HepG2 (cell line): ENCODE results near the gene C12orf56. TPM values are rescaled to one million over a fixed set of nuclear protein-coding genes. Genes with fewer than 3 reads are reported as not detected.

Experiments
- DNMT1 ChIP-seq: sonication (generic); formaldehyde crosslinking; IDR thresholded peaks from 2 replicates; pipeline ENCODE4 v1.5.1; 2020; ENCODE audit warnings: mild to moderate bottlenecking, missing genetic modification reagents
- EP300 ChIP-seq, 3 experiments: sonication (generic) in 1 of 3; formaldehyde crosslinking in 1 of 3; IDR thresholded peaks; 2 replicates each; pipeline versions ENCODE4 v1.5.1 to v1.6.1; 2011 to 2020; ENCODE audit warnings: low read depth in 2 of 3, low read length in 2 of 3, borderline replicate concordance in 1 of 3, improper control_type of control experiment in 1 of 3, mild to moderate bottlenecking in 1 of 3, missing genetic modification reagents in 1 of 3, moderate library complexity in 1 of 3
- FOXM1 ChIP-seq: sonication (generic); formaldehyde crosslinking; IDR thresholded peaks from 2 replicates; pipeline ENCODE4 v1.5.0; 2020; ENCODE audit warnings: missing genetic modification reagents
- GMEB1 ChIP-seq: sonication (generic); formaldehyde crosslinking; IDR thresholded peaks from 2 replicates; pipeline ENCODE4 v1.5.1; 2020; ENCODE audit warnings: missing genetic modification reagents, mild to moderate bottlenecking, borderline replicate concordance
- HOXD1 ChIP-seq: sonication (generic); formaldehyde crosslinking; IDR thresholded peaks from 2 replicates; pipeline ENCODE4 v1.5.0; 2020; ENCODE audit warnings: missing genetic modification reagents
- IRF2 ChIP-seq: IDR thresholded peaks from 2 replicates; pipeline ENCODE4 v1.6.1; 2018; ENCODE audit warnings: missing genetic modification reagents, missing compliant biosample characterization
- NONO ChIP-seq, 2 experiments: fragments of 450-650 bp in 1 of 2; sonication (generic) in 1 of 2; formaldehyde crosslinking in 1 of 2; IDR thresholded peaks in 1 of 2; conservative IDR thresholded peaks in 1 of 2; 2 replicates each; pipeline versions ENCODE4 v1.6.1 to v1.8.0; 2017 to 2022; ENCODE audit warnings: mild to moderate bottlenecking in 1 of 2, missing genetic modification reagents in 1 of 2, moderate library complexity in 1 of 2
- PITX1 ChIP-seq: sonication (generic); formaldehyde crosslinking; IDR thresholded peaks from 2 replicates; pipeline ENCODE4 v1.5.1; 2020; ENCODE audit warnings: mild to moderate bottlenecking, missing genetic modification reagents
- REXO4 ChIP-seq: sonication (generic); formaldehyde crosslinking; IDR thresholded peaks from 2 replicates; pipeline ENCODE4 v1.8.0; 2022; ENCODE audit warnings: missing genetic modification reagents, mild to moderate bottlenecking, borderline replicate concordance
- RXRA ChIP-seq: sonication (generic); formaldehyde crosslinking; IDR thresholded peaks from 2 replicates; pipeline ENCODE4 v1.5.1; 2020; ENCODE audit warnings: missing genetic modification reagents
- SMAD9 ChIP-seq: sonication (generic); formaldehyde crosslinking; IDR thresholded peaks from 2 replicates; pipeline ENCODE4 v1.5.1; 2020; ENCODE audit warnings: mild to moderate bottlenecking, missing genetic modification reagents
- SP1 ChIP-seq, 2 experiments: fragments of 450-650 bp in 1 of 2; sonication (generic) in 1 of 2; formaldehyde crosslinking in 1 of 2; IDR thresholded peaks; 2 replicates each; pipeline versions ENCODE4 v1.4.0 to v1.6.1; 2016 to 2020; ENCODE audit warnings: missing genetic modification reagents in 1 of 2
- ZFP91 ChIP-seq: sonication (generic); formaldehyde crosslinking; IDR thresholded peaks from 2 replicates; pipeline ENCODE4 v1.9.0; 2022; ENCODE audit warnings: missing genetic modification reagents, mild to moderate bottlenecking, borderline replicate concordance
- ZNF20 ChIP-seq: sonication (generic); formaldehyde crosslinking; IDR thresholded peaks from 2 replicates; pipeline ENCODE4 v1.4.0; 2020; ENCODE audit warnings: mild to moderate bottlenecking, moderate library complexity, missing genetic modification reagents
- ZNF224 ChIP-seq: sonication (generic); formaldehyde crosslinking; IDR thresholded peaks from 2 replicates; pipeline ENCODE4 v1.5.0; 2020; ENCODE audit warnings: mild to moderate bottlenecking, missing genetic modification reagents
- ZNF430 ChIP-seq: sonication (generic); formaldehyde crosslinking; IDR thresholded peaks from 2 replicates; pipeline ENCODE4 v1.9.0; 2021; ENCODE audit warnings: mild to moderate bottlenecking, missing genetic modification reagents
- ZNF512B ChIP-seq: sonication (generic); formaldehyde crosslinking; IDR thresholded peaks from 2 replicates; pipeline ENCODE4 v1.5.1; 2020; ENCODE audit warnings: missing genetic modification reagents, mild to moderate bottlenecking, borderline replicate concordance
- ZNF556 ChIP-seq: sonication (generic); formaldehyde crosslinking; IDR thresholded peaks from 2 replicates; pipeline ENCODE4 v1.4.0; 2020; ENCODE audit warnings: mild to moderate bottlenecking, missing genetic modification reagents, borderline replicate concordance
- ZNF597 ChIP-seq: sonication (generic); formaldehyde crosslinking; IDR thresholded peaks from 2 replicates; pipeline ENCODE4 v1.5.0; 2020; ENCODE audit warnings: missing genetic modification reagents
- ZNF615 ChIP-seq: sonication (generic); formaldehyde crosslinking; IDR thresholded peaks from 2 replicates; pipeline ENCODE4 v1.5.0; 2020; ENCODE audit warnings: mild to moderate bottlenecking, missing genetic modification reagents, borderline replicate concordance
- ZNF720 ChIP-seq: sonication (generic); formaldehyde crosslinking; IDR thresholded peaks from 2 replicates; pipeline ENCODE4 v1.4.0; 2020; ENCODE audit warnings: missing genetic modification reagents
- polyA plus RNA-seq, 8 experiments: library from polyadenylated mRNA; depleted of rRNA in 3 of 8; stranded (reverse) in 7 of 8; unstranded in 1 of 8; fragments of >200 nt; fragmentation: Illumina TruSeq in 4 of 8; extraction: Trizol in 4 of 8; gene quantifications; 2 replicates each; pipeline versions ENCODE4 v1.2.1 to v1.2.3, GENCODE V29; 2011 to 2016; ENCODE audit warnings: low read depth in 4 of 8, missing spikeins in 1 of 8, mixed read lengths in 1 of 8; ENCODE audit not compliant: insufficient read depth in 1 of 8
- total RNA-seq, 5 experiments: library from RNA; depleted of rRNA; stranded (reverse); fragments of >200 nt; fragmentation: Illumina TruSeq; extraction: Trizol; gene quantifications; 2 replicates each; pipeline ENCODE4 v1.2.3, GENCODE V29; 2016; ENCODE audit warnings: low read depth in 1 of 5

Gene C12orf56
- total and polyA plus RNA-seq, 2 of the 13 experiments (the other 11 are each of a cell fraction or from before 2014, with no cell fraction given), result 0.07 TPM; not detected in 1

GRCh38 chr12:64222009-64222765, 168.4 kb downstream of the C12orf56 start, which contains the start of gene KICS2 (continued):
- TF ChIP-seq ZNF615, result no peak
- TF ChIP-seq HOXD1 (CRISPR knock-in tag), result 0 out of 2 replicates have a peak, but pooled peaks have one; percentile 25
- peak; percentile 83 for TF ChIP-seq ZNF224 (CRISPR knock-in tag)
- no peak for TF ChIP-seq FOXM1 (CRISPR knock-in tag)
- peak; percentile 82 for TF ChIP-seq ZNF430 (CRISPR knock-in tag)
- TF ChIP-seq DNMT1 (CRISPR knock-in tag), result peak; percentile 64; the same call in 1 of the 2 replicates
- TF ChIP-seq ZNF20 (CRISPR knock-in tag), result no peak
- TF ChIP-seq PITX1 (CRISPR knock-in tag), result peak; percentile 64
- no peak for TF ChIP-seq SP1 (IDR thresholded peaks at IDR 0.05)
- peak; percentile 57 for TF ChIP-seq SP1 (CRISPR knock-in tag; IDR thresholded peaks at IDR 0.05)
- no peak for TF ChIP-seq REXO4 (CRISPR knock-in tag)
- TF ChIP-seq IRF2 (CRISPR knock-in tag), result peak; percentile 82
- no peak for TF ChIP-seq EP300 (IDR thresholded peaks at IDR 0.05; ENCODE audit: low read depth in 2 of 2, low read length in 2 of 2)
- peak; percentile 67; the same call in 1 of the 2 replicates for TF ChIP-seq EP300 (CRISPR knock-in tag; IDR thresholded peaks at IDR 0.05; ENCODE audit: borderline replicate concordance)
- no peak for TF ChIP-seq NONO (IDR thresholded peaks at IDR 0.05)
- TF ChIP-seq NONO (CRISPR knock-in tag; conservative IDR thresholded peaks at IDR 0.05), result peak; percentile 51; the same call in 1 of the 2 replicates
- TF ChIP-seq ZFP91 (CRISPR knock-in tag), result peak; percentile 88
- peak; percentile 30; the same call in 1 of the 2 replicates for TF ChIP-seq ZNF512B (CRISPR knock-in tag)
- 0 out of 2 replicates have a peak, but pooled peaks have one; percentile 47 for TF ChIP-seq ZNF720 (CRISPR knock-in tag)
- peak; percentile 65; the same call in 1 of the 2 replicates for TF ChIP-seq ZNF556 (CRISPR knock-in tag)
- TF ChIP-seq ZNF597, result no peak
- no peak for TF ChIP-seq SMAD9 (CRISPR knock-in tag)
- peak; percentile 100 for TF ChIP-seq GMEB1
- TF ChIP-seq RXRA (CRISPR knock-in tag), result peak; percentile 71; the same call in 1 of the 2 replicates
